ENCODE measurements around the gene LTF.
"Not testable (repeated sequence)": the region's sequence is repeated elsewhere in the genome, so short reads cannot be mapped to it uniquely, and the experiment has no call there.

Gene LTF

DNA sequence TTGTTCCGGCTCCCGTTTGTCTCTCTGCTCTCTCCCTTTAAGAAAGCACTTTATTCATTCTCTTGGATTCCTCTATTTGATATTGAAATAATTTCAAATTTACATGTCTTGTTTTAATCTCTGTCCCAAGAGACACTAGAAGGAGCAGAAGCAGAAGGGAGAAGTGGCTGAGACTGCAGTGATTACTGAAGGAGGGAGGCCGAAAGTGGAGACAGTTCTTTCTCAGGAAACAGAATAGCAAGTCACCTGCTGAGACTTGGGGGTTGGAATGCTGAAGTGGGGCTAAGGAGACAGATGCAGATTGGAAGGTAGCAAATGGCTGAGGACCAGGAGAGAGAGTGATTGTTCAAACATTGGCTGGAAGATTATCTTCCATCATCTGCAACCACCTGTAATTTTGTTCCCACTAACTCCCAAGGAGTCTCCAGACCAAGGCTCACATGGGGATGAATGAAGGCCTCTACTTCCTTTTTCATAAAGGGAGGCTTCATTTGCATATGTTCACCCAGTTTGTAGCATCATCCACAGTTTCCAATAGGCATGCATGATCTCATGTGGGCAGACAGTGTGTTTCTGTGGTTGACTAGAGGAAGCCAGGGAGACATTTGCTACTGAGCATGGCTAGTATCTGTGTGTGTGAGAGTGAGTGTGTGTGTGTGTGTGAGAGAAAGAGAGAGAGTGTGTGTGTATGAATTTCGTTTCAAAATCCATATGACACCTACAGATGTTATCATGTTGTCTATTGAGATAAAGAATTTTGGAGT lies 24.0 kb downstream of the LTF start:
- peak; percentile 8 for DNase-seq (ENCODE audit: low read depth)

DNA sequence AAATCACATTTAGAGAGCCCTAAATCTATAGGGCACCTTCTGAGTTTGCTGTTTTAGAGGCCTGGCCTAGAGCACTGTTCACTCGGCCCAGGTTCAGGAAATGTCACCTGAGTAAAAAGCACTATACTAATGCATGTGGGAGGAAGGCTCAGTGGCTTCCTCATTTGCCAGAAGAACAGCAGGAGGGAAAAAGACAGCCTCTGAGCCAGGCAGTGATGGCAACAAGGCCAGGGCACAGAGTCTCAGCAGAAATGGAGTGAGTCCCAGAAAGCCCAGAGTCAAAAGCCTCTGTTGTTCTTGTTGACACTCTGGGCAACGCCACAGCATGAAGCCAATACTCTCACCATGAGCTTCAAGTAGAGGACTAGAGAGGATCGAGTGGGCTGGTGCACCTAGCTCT lies 25.9 kb downstream of the LTF start:
- no peak for DNase-seq (ENCODE audit: low read depth)

DNA sequence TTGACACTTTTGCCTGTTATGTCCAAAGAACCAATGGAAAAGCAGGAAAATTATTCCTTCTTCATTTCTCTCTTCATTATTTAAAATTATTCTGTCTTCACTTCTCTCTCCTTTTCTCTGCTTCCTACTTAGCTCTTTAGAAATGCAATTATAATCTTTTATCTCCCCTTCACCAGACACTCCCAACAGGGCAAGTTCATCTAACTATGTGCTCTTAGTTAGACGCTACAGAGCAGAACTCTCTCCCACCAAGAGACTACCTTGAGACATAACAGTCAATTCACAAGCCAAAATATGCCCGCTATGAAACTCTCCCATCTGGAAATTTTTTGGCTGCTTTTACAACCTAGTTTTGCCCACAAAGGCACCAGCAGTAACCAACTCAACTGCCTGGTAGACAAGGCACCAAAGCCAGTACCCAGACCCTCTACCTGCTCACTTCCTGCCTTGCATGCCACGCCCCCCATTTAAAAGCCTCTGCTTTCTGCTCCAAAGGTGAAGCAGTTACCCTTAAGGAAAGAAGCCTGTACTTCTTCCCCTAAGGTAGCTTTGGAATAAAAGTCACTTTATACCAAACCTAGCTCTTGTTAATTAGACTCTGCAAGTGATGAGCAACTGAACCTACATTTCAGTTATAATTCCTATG lies 29.5 kb downstream of the LTF start:
- no peak for DNase-seq (ENCODE audit: low read depth)

DNA sequence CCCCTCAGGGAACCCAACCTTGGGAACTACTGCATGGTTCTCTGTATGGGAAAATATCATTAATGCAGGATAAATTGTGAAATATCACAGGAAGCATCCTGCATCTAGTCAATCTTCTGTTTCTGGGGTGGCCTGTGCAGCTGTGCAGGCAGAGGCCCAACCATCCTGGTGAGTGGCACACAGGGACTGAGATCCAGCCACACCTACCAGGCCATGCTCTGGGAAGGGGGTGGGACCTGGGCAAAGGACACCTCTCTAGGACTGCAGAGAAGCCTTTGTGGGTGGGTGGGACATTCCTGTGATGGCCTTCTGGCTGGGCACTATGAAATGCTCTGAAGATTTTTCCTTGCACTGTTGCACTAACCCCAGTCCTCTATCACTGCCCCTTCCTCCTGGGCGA lies 30.9 kb downstream of the LTF start:
- DNase-seq (ENCODE audit: low read depth), result no peak

DNA sequence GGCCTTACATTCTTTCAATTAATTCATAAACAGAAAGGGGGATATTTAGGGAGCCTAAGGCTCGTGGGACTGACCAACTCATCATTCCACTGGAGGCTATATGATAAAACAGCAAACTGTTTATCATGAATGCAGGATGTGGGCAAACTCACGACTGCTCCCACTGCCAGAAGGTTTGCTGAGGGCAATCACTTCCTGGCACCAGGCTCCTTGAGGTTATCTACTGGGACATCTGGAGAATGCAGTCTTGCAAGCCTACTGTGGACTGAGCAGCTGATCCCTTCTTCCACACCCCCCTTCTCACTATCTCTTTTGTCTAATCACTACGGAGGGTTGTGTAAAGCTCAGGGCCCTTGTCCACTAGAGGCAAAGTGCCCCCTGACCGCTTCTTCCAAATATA lies 31.6 kb downstream of the LTF start:
- DNase-seq (ENCODE audit: low read depth), result not testable (repeated sequence)

DNA sequence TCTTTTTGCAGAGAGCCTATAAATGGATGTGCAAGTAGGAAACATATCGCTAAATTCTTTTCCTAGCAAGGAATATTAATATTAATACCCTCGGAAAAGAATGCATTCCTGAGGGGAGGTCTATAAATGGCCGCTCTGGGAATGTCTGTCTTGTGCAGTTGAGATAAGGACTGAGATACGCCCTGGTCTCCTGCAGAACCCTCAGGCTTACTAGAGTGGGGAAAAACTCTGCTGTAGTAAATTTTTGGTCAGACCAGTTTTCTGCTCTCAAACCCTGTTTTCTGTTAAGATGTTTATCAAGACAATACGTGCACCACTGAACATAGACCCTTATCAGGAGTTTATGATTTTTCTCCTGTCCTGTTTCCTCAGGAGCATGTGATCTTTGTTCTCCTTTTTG lies 32.8 kb downstream of the LTF start:
- not testable (repeated sequence) for DNase-seq (ENCODE audit: low read depth)

DNA sequence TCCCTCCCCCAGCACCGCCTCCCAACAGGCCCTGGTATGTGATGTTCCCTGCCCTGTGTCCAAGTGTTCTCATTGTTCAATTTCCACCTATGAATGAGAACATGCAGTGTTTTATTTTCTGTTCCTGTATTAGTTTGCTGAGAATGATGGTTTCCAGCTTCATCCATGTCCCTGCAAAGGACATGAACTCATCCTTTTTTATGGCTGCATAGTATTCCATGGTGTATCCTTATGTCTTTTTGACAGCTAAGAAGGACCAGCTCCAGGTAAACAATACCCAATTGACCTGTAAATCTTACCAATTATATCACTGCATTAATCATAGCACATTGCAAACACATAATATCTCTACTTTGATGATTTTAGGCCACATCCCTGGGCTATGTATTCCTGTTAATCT lies 33.8 kb downstream of the LTF start:
- not testable (repeated sequence) for DNase-seq (ENCODE audit: low read depth)

DNA sequence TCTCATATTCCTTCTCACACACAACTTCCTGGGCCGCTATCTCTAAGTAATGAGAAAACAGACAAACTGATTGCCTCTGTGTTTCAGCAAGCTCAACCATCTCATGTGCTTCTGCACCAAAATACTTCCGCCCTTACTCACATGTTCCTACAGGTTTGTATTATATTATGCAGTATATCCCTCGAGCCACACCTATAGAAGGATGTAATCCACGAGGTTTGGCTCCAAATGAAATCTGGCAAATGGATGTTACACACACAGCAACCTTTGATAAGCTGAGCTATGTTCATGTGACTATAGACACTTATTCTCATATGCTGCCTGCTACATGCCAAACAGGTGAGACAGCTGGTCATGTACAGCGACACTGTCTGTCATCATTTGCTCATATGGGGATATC lies 35.0 kb downstream of the LTF start:
- no peak for DNase-seq (ENCODE audit: low read depth)

DNA sequence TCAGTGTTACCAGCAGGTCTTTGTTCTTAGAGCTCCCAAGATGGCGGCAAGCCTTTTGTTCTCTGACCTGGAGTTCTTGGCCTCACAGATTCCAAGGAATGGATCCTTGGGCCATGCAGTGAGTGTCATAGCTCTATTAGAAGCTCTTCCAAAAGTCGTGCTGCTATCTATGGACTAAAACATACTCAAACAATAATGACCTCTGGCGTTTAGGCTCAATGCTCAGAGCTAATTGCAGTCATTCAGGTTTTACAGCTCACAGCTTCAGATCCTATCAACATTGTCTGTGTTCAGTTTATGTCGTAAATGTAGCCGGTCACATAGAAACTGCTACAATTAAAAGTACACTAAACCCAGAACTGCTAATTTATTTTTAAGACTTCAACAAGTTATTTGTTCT lies 35.5 kb downstream of the LTF start:
- no peak for DNase-seq (ENCODE audit: low read depth)

DNA sequence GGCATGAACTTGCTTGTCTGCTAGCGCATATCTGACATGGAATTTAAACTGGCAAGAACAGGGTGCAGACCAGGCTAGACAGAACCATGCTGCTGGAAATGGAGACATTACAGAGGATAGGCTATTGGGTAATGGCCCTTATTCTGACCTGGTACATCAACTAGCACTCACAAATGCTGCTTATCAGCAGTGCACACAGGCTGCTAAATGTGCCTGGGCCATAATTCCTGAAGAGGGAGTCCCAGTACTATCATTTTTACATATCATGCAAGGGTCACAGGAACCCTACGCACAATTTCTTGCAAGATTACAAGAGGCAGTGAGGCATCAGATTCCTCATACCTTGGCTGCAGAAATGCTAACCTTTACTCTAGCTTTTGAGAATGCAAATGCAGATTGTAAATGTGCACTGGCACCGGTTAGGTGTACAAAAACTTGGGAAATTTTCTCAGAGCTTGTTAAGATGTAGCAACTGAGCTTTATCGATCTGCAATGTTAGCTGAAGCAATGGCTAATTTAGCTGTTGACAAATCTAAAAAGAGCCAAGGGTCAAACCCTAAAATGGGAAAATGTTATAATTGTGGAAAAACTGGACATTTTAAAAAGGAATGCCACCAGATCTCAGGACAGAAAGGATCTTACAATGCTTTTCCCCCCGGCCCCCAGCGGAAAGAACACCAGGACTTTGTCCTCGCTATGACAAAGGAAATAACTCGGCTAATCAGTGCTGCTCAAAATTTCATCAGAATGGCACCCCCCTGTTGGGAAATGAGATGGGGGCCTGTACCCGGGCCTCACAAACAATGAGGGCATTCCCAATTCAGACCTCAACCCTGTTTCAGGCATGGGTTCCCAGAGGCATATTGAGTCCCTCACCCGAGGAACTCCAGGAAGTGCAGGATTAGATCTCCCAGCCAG lies 36.5 kb downstream of the LTF start:
- no peak for DNase-seq (ENCODE audit: low read depth)

DNA sequence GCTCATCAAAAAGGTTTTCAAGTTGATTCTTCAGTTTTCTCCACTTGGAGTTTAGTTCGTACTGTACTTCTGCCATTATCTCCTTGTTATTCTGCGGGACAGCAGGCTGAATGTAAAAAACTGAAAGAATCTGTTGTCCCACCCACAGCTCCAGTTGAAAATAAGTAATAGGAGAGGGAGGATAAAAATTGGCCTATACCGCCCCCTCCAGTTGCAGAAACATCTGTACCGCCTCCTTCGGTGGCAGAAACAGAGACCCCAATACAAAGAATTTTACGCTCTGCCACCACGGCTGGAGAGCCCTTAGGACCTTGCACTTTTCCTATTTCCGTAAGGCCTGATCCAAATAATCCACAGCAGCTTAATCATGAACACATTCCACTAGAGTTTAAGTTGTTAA lies 37.3 kb downstream of the LTF start:
- not testable (repeated sequence) for DNase-seq (ENCODE audit: low read depth)

DNA sequence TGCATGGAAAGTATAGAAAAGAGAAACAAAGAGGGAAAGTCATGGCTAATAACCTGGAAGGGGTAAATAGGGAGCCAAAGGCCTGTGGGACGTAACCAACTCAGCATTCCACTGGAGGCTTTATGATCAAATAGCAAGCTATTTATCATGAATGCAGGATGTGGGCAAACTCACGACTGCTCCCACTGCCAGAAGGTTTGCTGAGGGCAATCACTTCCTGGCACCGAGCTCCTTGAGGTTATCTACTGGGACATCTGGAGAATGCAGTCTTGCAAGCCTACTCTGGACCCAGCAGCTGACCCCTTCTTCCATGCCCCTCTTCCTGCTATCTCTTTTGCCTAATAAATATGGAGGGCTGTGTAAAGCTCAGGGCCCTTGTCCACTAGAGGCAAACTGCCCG lies 38.2 kb downstream of the LTF start:
- DNase-seq (ENCODE audit: low read depth), result not testable (repeated sequence)

DNA sequence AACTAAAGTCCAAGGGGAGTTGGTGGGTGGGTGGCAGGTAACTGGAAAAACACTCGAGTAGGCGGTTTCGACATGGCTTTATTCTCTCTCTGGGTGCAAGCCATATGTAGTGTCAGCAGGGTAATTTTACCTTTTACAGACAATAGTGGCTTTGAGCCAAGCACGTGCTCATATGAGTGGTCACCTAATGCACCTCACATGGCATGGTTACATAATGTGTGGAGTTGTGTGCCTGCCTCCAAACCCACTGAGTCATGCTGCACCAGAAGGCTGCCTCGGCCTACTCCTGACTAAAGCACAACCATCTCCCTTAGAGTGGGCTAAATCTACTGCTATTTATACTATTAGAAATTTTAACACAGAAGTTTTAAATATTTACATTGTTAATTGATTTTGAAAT lies 41.1 kb downstream of the LTF start:
- DNase-seq (ENCODE audit: low read depth), result no peak

DNA sequence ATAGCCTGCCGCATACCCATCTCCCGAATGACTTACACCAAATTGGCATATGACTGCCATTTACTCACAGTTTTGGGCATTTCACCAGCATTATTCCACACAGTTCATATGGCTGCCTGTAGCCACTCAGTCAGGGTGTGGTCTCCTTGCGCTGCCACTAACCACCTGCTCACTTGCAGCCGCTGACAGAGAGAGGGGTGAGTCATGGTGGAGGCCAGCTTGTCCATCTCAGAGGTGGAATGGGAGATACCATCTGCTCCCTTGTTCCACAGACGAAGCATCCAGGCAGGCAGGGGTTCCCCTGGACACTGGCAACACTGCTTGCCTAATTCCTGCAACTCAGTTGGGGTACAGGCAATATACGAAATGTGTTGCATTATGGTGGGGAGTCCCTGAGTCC lies 42.1 kb downstream of the LTF start:
- DNase-seq (ENCODE audit: low read depth), result no peak

DNA sequence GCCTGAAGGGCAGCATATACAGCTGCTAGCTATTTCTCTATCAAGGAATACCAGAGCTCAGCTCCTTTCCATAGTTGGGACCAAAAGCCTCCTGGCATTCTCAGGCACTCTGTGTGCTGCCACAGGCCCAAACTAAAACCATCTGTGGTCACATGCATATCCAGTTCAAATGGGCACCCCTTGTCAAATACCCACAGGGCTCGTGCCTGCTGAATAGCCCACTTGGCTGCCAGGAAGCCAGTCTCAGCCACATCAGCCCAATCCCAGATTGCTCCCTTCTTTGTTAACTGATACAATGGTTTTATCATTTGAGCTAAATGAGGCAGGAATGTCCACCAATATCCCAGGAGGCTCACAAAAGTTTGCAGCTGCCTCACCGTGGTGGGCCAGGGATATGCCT lies 43.8 kb downstream of the LTF start:
- no peak for DNase-seq (ENCODE audit: low read depth)

DNA sequence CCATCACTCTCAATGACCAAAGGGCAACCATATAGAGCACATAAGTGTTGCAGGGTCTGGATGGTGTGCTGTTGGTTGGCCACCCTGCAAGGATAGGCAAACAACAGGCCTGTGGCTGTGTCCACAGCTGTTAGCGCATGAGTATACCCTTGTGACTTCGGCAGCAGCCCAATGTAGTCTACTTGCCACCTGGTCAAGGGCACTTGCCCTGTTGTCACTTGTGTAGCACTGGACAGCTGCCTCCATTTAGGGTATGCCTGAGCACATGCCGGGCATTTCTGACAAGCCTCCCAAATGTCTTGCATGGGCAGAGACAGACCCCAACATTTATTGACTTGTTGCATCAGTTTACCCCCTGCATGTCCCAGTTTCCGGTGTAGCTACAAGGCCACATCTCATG lies 44.9 kb downstream of the LTF start:
- DNase-seq (ENCODE audit: low read depth), result no peak

DNA sequence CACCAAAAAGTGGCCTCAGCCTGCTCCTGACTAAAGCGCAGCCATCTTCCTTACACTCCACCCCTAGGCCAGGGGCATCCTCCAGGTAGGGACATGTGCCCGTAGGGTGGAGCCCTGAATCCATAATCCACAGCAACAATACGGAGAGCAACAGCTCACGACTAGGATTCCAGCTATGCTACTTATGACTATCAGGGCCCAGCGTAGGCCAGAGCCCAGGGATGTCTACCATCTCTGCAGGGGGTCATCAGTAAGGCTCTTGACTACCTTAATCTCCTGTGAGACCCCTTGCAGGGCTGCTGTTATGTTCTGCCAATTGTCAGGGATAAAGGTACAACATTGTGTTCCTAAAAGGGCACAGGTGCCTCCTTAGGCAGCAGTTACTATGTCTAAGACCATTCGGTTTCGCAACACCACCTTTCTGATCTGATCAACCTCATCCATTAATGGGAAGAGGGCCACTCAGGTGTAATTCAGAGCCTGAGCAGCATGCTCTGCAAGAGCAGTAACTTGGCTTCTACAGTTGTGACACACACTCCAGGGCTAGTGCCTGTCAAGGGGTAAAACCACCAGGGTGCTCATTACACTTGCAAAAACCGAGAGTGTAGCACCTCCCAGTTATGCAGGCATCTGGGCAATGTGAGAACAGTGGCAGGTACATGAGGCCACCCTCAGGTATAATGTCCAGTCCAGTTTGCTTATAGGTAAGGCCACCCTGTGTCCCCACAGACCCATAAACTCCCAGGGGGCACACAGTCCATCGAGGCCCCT lies 46.7 kb downstream of the LTF start:
- no peak for DNase-seq (ENCODE audit: low read depth)

DNA sequence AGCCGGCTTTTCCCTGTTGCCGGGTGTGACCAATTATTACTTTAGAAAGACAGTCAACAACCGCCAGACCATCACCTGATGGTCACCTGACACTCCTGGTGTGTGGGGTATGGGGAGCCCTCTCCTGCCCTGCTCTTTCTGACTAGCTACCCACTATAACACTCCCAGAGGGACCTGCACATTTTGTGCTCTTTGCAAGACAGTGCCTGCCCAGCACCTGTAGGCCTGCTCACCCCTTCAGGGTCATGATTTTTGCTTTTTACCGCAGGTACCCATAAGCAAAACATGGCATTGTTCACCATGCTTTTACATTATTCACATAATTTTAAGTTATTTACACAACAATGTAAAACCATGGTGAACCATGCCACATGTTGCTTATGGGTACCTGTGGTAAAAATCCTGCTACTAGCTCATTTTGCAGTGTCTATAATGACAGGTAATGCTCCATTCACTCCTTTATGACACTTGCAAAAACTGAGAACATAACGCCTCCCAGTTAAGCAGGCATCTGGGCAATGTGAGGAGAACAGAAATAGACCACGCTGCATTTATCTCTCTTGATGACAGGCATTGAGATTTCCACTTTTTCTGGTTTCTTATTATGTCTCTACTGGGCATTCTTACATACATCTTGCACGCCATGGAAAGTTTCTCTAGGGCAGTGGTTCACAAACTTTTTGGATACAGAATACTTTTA lies 47.7 kb downstream of the LTF start:
- no peak for DNase-seq (ENCODE audit: low read depth)

DNA sequence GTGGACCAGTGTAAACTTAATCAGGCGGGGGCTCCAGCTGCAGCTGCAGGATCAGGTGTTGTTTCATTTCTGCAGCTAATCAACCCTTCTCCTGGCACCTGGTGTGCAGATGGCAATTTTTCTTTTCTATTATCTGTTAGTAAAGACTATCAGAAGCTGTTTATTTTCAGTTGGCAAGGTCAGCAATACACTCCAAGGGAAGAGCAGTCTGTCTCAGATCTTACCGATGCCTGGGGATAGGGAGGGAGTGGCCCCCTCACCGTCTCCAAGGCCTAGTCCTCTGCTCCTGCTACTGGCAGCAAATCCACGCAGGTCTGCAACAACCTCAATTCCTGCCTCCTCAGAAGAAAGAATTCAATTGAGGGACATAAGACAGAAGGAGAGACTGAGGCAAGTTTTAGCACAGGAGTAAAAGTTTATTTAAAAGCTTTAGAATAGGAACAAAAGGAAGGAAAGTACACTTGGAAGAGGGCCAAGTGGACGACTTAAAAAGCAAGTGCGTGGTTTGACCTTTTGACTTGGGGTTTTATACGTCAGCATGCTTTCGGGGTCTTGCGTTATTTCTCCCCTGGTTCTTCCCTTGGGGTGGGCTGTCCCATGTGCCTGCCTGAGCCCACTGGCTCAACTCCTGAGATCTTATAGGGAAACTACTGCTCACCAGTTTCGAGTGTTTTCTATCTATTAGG lies 48.4 kb downstream of the LTF start:
- no peak for DNase-seq (ENCODE audit: low read depth)

DNA sequence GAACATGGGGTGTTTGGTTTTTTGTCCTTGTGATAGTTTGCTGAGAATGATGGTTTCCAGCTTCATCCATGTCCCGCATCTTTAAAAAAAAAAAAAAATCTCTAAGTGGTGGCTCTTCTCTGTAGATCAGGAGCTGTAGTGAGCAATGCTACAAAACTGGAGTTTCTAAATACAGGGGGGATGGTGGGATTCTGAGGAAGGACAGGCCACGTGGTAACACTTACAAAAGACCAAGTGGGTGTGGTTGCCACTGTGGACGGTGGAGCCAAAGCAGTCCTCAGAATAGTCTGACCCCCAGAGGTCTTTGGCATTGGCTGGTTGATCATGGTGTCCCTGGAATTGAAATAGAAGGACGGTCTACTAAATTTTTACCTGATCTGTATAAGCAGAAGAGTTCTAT lies 50.0 kb downstream of the LTF start:
- DNase-seq (ENCODE audit: low read depth), result no peak

DNA sequence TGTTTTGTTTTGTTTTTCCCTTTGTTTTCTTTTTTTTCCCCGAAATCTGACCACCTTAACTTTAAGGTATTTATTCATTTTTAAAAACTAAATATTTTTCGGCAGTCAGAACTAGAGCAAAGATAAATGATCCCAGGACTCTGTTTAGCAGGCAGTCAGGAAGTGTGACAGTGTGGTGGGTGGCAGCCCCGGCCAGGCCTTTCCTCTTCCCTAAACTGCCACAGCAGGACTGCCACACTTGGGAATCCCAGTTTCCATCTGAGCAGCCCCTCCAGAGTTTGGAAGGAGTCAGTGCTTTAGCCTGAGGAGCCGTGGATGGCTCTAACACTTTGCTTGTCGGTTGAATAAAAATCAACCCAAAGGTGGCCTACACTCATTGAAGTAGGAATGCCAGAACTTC lies 50.8 kb downstream of the LTF start:
- DNase-seq (ENCODE audit: low read depth), result no peak

Data from activated T-cell treated with anti-CD3 and anti-CD28 coated beads for 48 hours (primary cell).